OCI-LY3 (cell line): ENCODE results near the gene ZNF175.

Experiments used
- H2AFZ ChIP-seq: fragments of 200-600, 300-600 bp; shearing (Covaris generic); 2 replicates; pipeline ENCODE4 v1.6.0; 2014; ENCODE audit warnings: antibody characterized with exemption, low read depth, low read length
- H3K27ac ChIP-seq: fragments of 200-600, 300-600 bp; sonication (generic); 2 replicates; pipeline ENCODE4 v1.5.1; 2014; ENCODE audit warnings: mild to moderate bottlenecking, low read length, moderate library complexity, mixed read lengths
- H3K27me3 ChIP-seq: fragments of 200-600, 300-600 bp; sonication (generic); 2 replicates; pipeline ENCODE4 v1.6.1; 2014; ENCODE audit warnings: low read depth, low read length, mixed read lengths
- H3K36me3 ChIP-seq: fragments of 200-600, 300-600 bp; sonication (generic); replicated peaks from 2 replicates; pipeline ENCODE3; 2014; ENCODE audit warnings: low read depth, low read length, mixed read lengths
- H3K4me1 ChIP-seq: fragments of 300-600, 200-600 bp; sonication (generic); 2 replicates; pipeline ENCODE4 v1.6.1; 2014; ENCODE audit warnings: low read length, mixed read lengths
- H3K4me2 ChIP-seq: fragments of 200-600, 300-600 bp; sonication (generic); 2 replicates; pipeline ENCODE4 v1.6.1; 2014; ENCODE audit warnings: low read length, mixed read lengths
- H3K4me3 ChIP-seq: fragments of 300-600, 200-600 bp; sonication (generic); 2 replicates; pipeline ENCODE4 v1.5.1; 2014; ENCODE audit warnings: antibody characterized with exemption, mild to moderate bottlenecking, low read length, moderate library complexity
- H3K79me2 ChIP-seq: fragments of 300-600, 200-600 bp; shearing (Covaris generic); 2 replicates; pipeline ENCODE4 v1.6.1; 2014; ENCODE audit warnings: mild to moderate bottlenecking, low read length, mixed read lengths
- H3K9ac ChIP-seq: fragments of 300-600, 200-600 bp; shearing (Covaris generic); 2 replicates; pipeline ENCODE4 v1.6.0; 2014; ENCODE audit warnings: mild to moderate bottlenecking, low read length, moderate library complexity
- H3K9me3 ChIP-seq: fragments of 200-600, 300-600 bp; shearing (Covaris generic); 2 replicates; pipeline ENCODE4 v1.6.1; 2014; ENCODE audit warnings: low read length, mixed read lengths; ENCODE audit not compliant: insufficient read depth
- H4K20me1 ChIP-seq: fragments of 200-600, 300-600 bp; sonication (generic); 2 replicates; pipeline ENCODE4 v1.6.1; 2016; ENCODE audit warnings: low read length, mixed read lengths; ENCODE audit not compliant: insufficient read depth
- EZH2phosphoT487 ChIP-seq: fragments of 200-600 bp; shearing (Covaris generic); IDR thresholded peaks from 2 replicates; pipeline ENCODE4 v1.6.1; 2018; ENCODE audit warnings: antibody characterized with exemption, mixed run types, low read depth
- TF ChIP-seq, protein P1 (sequence below): fragments of 200-600, 300-600 bp; sonication (generic); IDR thresholded peaks from 2 replicates; pipeline ENCODE4 v1.5.1; 2014; ENCODE audit warnings: antibody characterized with exemption, low read length, low read depth

Gene ZNF175

DNA sequence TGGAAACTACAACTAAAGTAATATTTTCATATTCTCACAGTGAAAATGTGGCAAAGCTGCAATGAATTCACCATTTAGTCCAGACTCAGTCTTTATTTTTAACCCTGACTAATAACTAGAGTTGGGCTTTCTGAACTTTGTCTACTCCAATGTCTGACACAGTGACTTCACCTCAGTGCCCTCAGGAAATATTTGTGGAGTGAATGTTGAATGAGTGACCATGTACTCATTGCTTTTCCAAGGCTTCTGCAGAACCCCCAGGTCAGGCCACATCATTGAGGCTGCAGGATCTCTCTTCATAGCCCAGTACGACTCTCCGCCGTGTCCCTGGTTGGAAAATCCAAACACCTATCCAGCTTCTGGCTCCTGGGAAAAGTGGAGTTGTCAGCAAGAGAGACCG, 1.8 kb downstream of the ZNF175 start:
- peaks cover 13% of the 10 kb centered on the region for H3K79me2 ChIP-seq
- H3K27ac ChIP-seq: no peak overlapping the region
- peak overlapping the region; percentile 99; the same call in 1 of the 2 replicates for H3K4me2 ChIP-seq
- peaks cover 10% of the 10 kb centered on the region for H3K27me3 ChIP-seq
- no peak overlapping the region for H3K4me3 ChIP-seq
- peaks cover 19% of the 10 kb centered on the region for H3K4me1 ChIP-seq
- no peak overlapping the region for H2AFZ ChIP-seq
- no peak for TF ChIP-seq EZH2phosphoT487
- TF ChIP-seq, protein P1, sequence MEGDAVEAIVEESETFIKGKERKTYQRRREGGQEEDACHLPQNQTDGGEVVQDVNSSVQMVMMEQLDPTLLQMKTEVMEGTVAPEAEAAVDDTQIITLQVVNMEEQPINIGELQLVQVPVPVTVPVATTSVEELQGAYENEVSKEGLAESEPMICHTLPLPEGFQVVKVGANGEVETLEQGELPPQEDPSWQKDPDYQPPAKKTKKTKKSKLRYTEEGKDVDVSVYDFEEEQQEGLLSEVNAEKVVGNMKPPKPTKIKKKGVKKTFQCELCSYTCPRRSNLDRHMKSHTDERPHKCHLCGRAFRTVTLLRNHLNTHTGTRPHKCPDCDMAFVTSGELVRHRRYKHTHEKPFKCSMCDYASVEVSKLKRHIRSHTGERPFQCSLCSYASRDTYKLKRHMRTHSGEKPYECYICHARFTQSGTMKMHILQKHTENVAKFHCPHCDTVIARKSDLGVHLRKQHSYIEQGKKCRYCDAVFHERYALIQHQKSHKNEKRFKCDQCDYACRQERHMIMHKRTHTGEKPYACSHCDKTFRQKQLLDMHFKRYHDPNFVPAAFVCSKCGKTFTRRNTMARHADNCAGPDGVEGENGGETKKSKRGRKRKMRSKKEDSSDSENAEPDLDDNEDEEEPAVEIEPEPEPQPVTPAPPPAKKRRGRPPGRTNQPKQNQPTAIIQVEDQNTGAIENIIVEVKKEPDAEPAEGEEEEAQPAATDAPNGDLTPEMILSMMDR: no peak
- no peak overlapping the region for H3K9ac ChIP-seq
- H3K9me3 ChIP-seq: no peaks in the 10 kb centered on the region
- no peaks in the 10 kb centered on the region for H4K20me1 ChIP-seq
- H3K36me3 ChIP-seq: peaks cover 17% of the 10 kb centered on the region

DNA sequence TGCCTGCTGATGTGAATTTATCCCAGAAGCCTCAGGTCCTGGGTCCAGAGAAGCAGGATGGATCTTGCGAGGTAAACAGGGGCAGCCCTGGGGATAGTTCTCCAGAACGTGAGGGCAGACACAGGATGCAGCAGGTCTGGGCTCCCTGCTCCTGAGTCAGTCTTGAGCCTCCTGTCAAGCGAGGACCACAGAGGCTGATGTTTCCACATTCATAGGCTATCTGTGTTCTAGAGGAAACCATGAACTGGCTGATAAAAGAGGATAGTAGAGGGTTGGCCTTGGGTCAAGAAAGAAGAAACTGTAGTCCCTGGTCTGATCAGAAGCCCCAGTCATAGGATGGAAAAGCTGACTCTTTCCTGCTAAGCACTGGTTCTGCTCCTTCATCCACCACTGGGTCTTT, 2.2 kb downstream of the ZNF175 start:
- TF ChIP-seq, protein P1: no peak
- no peak for TF ChIP-seq EZH2phosphoT487
- no peak overlapping the region for H3K4me2 ChIP-seq

DNA sequence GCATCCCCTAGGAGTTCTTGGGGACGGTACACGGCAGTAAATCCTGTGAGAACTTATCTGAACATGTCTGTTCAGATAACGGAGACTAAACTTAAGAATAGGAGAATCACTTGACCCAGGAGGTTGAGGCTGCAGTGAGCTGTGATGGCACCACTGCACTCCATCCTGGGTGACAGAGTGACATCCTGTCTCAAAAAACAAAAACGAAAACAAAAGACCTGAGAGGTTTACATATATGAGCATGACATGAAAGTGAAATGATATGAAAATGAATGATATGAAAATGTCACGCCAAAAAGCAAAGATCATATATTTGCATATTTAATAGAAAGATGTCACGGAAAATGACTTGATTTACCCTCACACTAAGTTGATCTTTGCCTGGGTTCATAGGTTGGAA, 5.8 kb downstream of the ZNF175 start:
- H3K79me2 ChIP-seq: peaks cover 6% of the 10 kb centered on the region
- no peak overlapping the region for H2AFZ ChIP-seq
- no peaks in the 10 kb centered on the region for H3K9me3 ChIP-seq
- no peak for TF ChIP-seq EZH2phosphoT487
- TF ChIP-seq, protein P1: no peak
- no peaks in the 10 kb centered on the region for H4K20me1 ChIP-seq
- no peak overlapping the region for H3K4me2 ChIP-seq
- peaks cover 11% of the 10 kb centered on the region for H3K4me1 ChIP-seq
- peaks cover 30% of the 10 kb centered on the region for H3K36me3 ChIP-seq
- no peak overlapping the region for H3K27ac ChIP-seq
- no peak overlapping the region for H3K4me3 ChIP-seq
- no peak overlapping the region for H3K9ac ChIP-seq
- H3K27me3 ChIP-seq: no peaks in the 10 kb centered on the region

More for the DNA sequence above, 2.2 kb downstream of the ZNF175 start:
- Histone ChIP-seq H3K79me2 (peaks cover 13% of the 10 kb centered on the region), H4K20me1 (no peaks in the 10 kb centered on the region), H3K27ac (no peak overlapping the region), H3K27me3 (peaks cover 5% of the 10 kb centered on the region; the same call in 1 of the 2 replicates), H3K4me1 (peaks cover 19% of the 10 kb centered on the region), H3K9ac (no peak overlapping the region), H3K9me3 (no peaks in the 10 kb centered on the region), H3K36me3 (peaks cover 17% of the 10 kb centered on the region), H3K4me3 (no peak overlapping the region), H2AFZ (no peak overlapping the region)

DNA sequence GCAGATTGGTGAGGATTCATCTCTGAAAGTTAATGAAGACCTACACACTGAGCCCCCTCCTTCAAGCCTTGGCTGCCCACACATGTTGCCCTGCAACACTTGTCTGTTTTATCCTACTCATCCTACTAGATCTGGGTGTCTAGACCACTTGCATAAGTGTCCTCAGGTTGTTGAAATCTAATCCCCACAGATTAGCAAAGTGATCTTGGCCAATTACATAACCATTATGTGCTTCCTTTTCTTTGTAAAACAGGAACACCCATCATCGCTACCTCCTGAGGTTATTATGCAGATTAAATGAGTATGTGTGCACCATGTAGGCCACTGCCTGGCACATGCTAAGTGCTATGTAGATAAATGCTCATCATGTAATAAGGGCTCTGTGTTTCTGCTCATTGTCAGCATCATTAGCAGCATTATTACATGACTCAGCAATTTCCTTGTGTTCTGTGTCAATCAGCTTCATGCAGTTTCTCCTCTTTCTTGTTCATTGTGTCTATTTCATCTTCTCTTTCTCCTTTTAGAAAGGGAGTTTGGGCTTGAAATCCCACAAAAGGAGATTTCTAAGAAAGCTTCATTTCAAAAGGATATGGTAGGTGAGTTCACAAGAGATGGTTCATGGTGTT, 15.1 kb downstream of the ZNF175 start:
- no peak overlapping the region for H3K4me3 ChIP-seq
- H3K27ac ChIP-seq: no peak overlapping the region
- H3K36me3 ChIP-seq: peaks cover 71% of the 10 kb centered on the region
- peaks cover 8% of the 10 kb centered on the region; the same call in 1 of the 2 replicates for H3K9me3 ChIP-seq
- no peaks in the 10 kb centered on the region for H4K20me1 ChIP-seq
- H2AFZ ChIP-seq: no peak overlapping the region
- no peaks in the 10 kb centered on the region for H3K79me2 ChIP-seq
- H3K4me1 ChIP-seq: no peaks in the 10 kb centered on the region
- no peaks in the 10 kb centered on the region for H3K27me3 ChIP-seq
- H3K9ac ChIP-seq: no peak overlapping the region
- TF ChIP-seq, protein P1: no peak
- no peak for TF ChIP-seq EZH2phosphoT487
- no peak overlapping the region for H3K4me2 ChIP-seq
